ENCODE data around the gene HES6.

GRCh38 chr2:238262496-238263122, 22.8 kb upstream of the HES6 start:
- TF ChIP-seq CTCF (IDR thresholded peaks at IDR 0.05) = no peak
- TF ChIP-seq POLR2A (IDR thresholded peaks at IDR 0.05; ENCODE audit: low read depth) = no peak
- no peak for TF ChIP-seq POLR2AphosphoS5 (IDR thresholded peaks at IDR 0.05)
